Keratinocyte (primary cell): ENCODE measurements around the gene HSPA12B. TPM values are rescaled to one million over a fixed set of nuclear protein-coding genes. Genes with fewer than 3 reads are reported as not detected.

Experiments used
- DNase-seq: peaks from one replicate; pipeline ENCODE4 v3.0.0-alpha.2; 2011; ENCODE audit warnings: low read depth, missing footprints, low spot score
- FAIRE-seq: peaks from 2 replicates; lab custom pipeline; 2011; peaks lifted over from hg19 to GRCh38; lab: Jason Lieb, UNC
- H2AFZ ChIP-seq: 2 replicates; pipeline ENCODE4 v1.6.0; 2012; ENCODE audit warnings: low read length, control low read depth, inconsistent platforms; ENCODE audit not compliant: control insufficient read depth
- H3K27ac ChIP-seq: 2 replicates; pipeline ENCODE4 v1.5.1; 2011; ENCODE audit warnings: low read length; ENCODE audit not compliant: control insufficient read depth, insufficient read depth
- H3K27me3 ChIP-seq: 3 replicates; pipeline ENCODE4 v1.6.0; 2011; ENCODE audit warnings: low read length; ENCODE audit not compliant: control insufficient read depth, insufficient read depth; ENCODE audit errors: extremely low read depth
- H3K36me3 ChIP-seq, 2 experiments: 2 replicates in 1 of 2; 3 replicates in 1 of 2; pipeline ENCODE4 v1.5.1; 2011; ENCODE audit warnings: low read length in 2 of 2, mild to moderate bottlenecking in 1 of 2; ENCODE audit not compliant: control insufficient read depth in 2 of 2, insufficient read depth in 2 of 2; ENCODE audit errors: extremely low read depth in 1 of 2
- H3K4me1 ChIP-seq: 3 replicates; pipeline ENCODE4 v1.5.1; 2011; ENCODE audit warnings: low read length; ENCODE audit not compliant: control insufficient read depth, insufficient read depth; ENCODE audit errors: extremely low read depth
- H3K4me2 ChIP-seq: 3 replicates; pipeline ENCODE4 v1.6.0; 2011; ENCODE audit warnings: low read depth, low read length; ENCODE audit not compliant: control insufficient read depth, insufficient read depth; ENCODE audit errors: extremely low read depth
- H3K4me3 ChIP-seq, 3 experiments: fragments of 200-600 bp in 1 of 3; sonication (generic) in 1 of 3; 2 replicates in 2 of 3; 3 replicates in 1 of 3; pipeline ENCODE4 v1.5.1; 2011 to 2016; ENCODE audit warnings: low read length in 3 of 3, mild to moderate bottlenecking in 3 of 3, control low read depth in 2 of 3, inconsistent platforms in 1 of 3, low read depth in 1 of 3, mixed read lengths in 1 of 3, mixed run types in 1 of 3, moderate library complexity in 1 of 3; ENCODE audit not compliant: control insufficient read depth in 2 of 3, insufficient read depth in 2 of 3; ENCODE audit errors: extremely low read depth in 1 of 3
- H3K79me2 ChIP-seq: 2 replicates; pipeline ENCODE4 v1.6.0; 2012; ENCODE audit warnings: low read length; ENCODE audit not compliant: control insufficient read depth, insufficient read depth
- H3K9ac ChIP-seq: 3 replicates; pipeline ENCODE4 v1.6.0; 2011; ENCODE audit warnings: low read length; ENCODE audit not compliant: control insufficient read depth, insufficient read depth; ENCODE audit errors: extremely low read depth
- H3K9me1 ChIP-seq: 3 replicates; pipeline ENCODE4 v1.6.0; 2011; ENCODE audit warnings: low read length; ENCODE audit not compliant: control insufficient read depth, insufficient read depth; ENCODE audit errors: extremely low read depth
- H3K9me3 ChIP-seq: 2 replicates; pipeline ENCODE4 v1.5.1; 2012; ENCODE audit warnings: low read depth, low read length; ENCODE audit not compliant: control insufficient read depth
- H4K20me1 ChIP-seq: 3 replicates; pipeline ENCODE4 v1.6.0; 2011; ENCODE audit warnings: low read length; ENCODE audit not compliant: control insufficient read depth, insufficient read depth; ENCODE audit errors: extremely low read depth
- EZH2 ChIP-seq: IDR thresholded peaks from one replicate; pipeline ENCODE4 v1.6.1; 2012; ENCODE audit warnings: inconsistent platforms, mild to moderate bottlenecking, low read length, moderate library complexity
- dilution Hi-C: fragments of 300-500 bp; cut with MboI; formaldehyde crosslinking; loops from one replicate; pipeline ENCODE4 v1.7.0; 2020; ENCODE audit warnings: low sequenced_read_pairs; ENCODE audit not compliant: extremely low pct_ligation_motif_present
- polyA plus RNA-seq, 5 experiments: library from polyadenylated mRNA; depleted of rRNA in 3 of 5; stranded (reverse) in 3 of 5; stranded (forward) in 1 of 5; unstranded in 1 of 5; fragments of >200 nt; gene quantifications; 1 replicate in 1 of 5; 2 replicates in 3 of 5; 3 replicates in 1 of 5; pipeline versions ENCODE4 v1.2.1 to v1.2.3, GENCODE V29; 2011 to 2012; ENCODE audit warnings: missing spikeins in 2 of 5, low read depth in 1 of 5, low replicate concordance in 1 of 5
- TF ChIP-seq, protein P1 (sequence below), 3 experiments: IDR thresholded peaks in 1 of 3; conservative IDR thresholded peaks in 1 of 3; optimal IDR thresholded peaks in 1 of 3; 2 replicates in 2 of 3; 3 replicates in 1 of 3; pipeline versions ENCODE3 to v1.5.1; 2011; ENCODE audit warnings: low read length in 3 of 3, mild to moderate bottlenecking in 3 of 3, moderate library complexity in 2 of 3, control low read depth in 1 of 3, inconsistent platforms in 1 of 3; ENCODE audit not compliant: insufficient read depth in 2 of 3; ENCODE audit errors: extremely low read depth in 1 of 3

Gene HSPA12B
- polyA plus RNA-seq, 1 donor (not counting 4 experiments of a cell fraction or from before 2014, with no cell fraction given) = not detected

DNA sequence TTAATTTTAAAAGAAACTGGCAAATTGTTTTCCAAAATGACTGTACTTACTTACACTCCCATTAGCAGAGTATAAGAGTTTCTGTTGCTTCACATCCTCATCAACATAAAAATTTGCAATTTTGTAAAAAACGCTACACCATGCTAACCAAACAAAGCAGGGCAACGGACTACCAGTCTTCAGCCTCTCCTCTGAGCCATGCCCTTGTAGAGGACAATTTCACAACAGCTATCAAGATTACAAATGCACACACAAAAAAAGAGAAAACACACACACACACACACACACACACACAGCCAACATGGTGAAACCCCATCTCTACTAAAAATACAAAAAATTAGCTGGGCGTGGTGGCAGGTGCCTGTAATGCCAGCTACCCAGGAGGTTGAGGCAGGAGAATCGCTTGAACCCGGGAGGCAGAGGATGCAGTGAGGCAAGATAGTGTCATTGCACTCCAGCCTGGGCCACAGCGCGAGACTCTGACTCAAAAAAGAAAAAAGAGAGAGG is 39.1 kb downstream of the HSPA12B start:
- dilution Hi-C loops = no loop called here
- H4K20me1 ChIP-seq = no peaks in the 10 kb centered on the region
- no peak overlapping the region for H3K27ac ChIP-seq
- FAIRE-seq (no peak), DNase-seq (no peak)
- no peaks in the 10 kb centered on the region for H3K36me3 ChIP-seq
- no peak overlapping the region for H2AFZ ChIP-seq
- TF ChIP-seq, protein P1, sequence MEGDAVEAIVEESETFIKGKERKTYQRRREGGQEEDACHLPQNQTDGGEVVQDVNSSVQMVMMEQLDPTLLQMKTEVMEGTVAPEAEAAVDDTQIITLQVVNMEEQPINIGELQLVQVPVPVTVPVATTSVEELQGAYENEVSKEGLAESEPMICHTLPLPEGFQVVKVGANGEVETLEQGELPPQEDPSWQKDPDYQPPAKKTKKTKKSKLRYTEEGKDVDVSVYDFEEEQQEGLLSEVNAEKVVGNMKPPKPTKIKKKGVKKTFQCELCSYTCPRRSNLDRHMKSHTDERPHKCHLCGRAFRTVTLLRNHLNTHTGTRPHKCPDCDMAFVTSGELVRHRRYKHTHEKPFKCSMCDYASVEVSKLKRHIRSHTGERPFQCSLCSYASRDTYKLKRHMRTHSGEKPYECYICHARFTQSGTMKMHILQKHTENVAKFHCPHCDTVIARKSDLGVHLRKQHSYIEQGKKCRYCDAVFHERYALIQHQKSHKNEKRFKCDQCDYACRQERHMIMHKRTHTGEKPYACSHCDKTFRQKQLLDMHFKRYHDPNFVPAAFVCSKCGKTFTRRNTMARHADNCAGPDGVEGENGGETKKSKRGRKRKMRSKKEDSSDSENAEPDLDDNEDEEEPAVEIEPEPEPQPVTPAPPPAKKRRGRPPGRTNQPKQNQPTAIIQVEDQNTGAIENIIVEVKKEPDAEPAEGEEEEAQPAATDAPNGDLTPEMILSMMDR (optimal IDR thresholded peaks at IDR 0.05 in 1 of 3, IDR thresholded peaks at IDR 0.05 in 1 of 3, conservative IDR thresholded peaks at IDR 0.05 in 1 of 3; ENCODE audit: extremely low read depth in 1 of 3, insufficient read depth in 2 of 3, low read length in 3 of 3) = no peak
- TF ChIP-seq EZH2 = no peak
- H3K9ac ChIP-seq = no peak overlapping the region
- no peak overlapping the region for H3K4me2 ChIP-seq
- H3K27me3 ChIP-seq = no peaks in the 10 kb centered on the region
- H3K4me1 ChIP-seq = peaks cover 18% of the 10 kb centered on the region
- no peaks in the 10 kb centered on the region for H3K9me3 ChIP-seq
- H3K9me1 ChIP-seq = no peaks in the 10 kb centered on the region
- no peak overlapping the region for H3K4me3 ChIP-seq
- H3K79me2 ChIP-seq = peaks cover 5% of the 10 kb centered on the region

DNA sequence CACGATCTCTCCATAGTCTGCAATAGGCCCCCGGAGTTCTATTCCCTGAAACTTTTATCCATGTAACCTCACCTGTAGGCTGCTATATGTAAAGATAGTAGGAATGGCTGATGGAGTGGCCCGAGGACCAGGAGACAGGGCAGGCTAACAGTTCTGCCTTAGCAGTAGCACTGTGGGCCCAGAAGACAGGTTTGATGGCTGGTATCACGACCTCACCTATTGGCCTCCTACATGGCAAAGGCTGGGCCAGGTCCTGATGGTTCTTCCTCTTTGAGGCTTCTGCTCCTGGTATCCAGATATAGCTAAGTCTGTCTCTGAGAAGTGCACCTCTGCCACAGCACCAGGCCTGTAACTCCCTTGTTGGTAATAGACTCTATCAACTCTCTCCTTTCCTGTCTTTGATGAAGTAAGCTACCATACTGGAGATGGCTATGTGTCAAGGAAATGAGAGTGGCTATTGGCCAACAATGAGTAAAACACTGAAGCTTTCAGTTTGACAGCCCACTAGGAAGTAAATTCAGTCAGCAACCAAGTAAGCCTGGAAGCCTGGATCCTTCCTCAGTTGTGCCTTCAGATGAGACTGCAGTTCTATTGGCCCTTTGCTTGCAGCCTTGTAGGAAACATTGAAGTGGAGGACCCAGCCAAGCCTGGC is 43.1 kb downstream of the HSPA12B start:
- Histone ChIP-seq H3K27ac (no peak overlapping the region), H3K9ac (no peak overlapping the region), H2AFZ (no peak overlapping the region), H3K27me3 (peaks cover 10% of the 10 kb centered on the region), H3K9me3 (no peaks in the 10 kb centered on the region), H3K4me1 (peaks cover 4% of the 10 kb centered on the region), H3K79me2 (no peaks in the 10 kb centered on the region), H3K9me1 (no peaks in the 10 kb centered on the region), H3K36me3 (no peaks in the 10 kb centered on the region), H3K4me2 (no peak overlapping the region), H3K4me3 (no peak overlapping the region), H4K20me1 (no peaks in the 10 kb centered on the region)
- DNase-seq (no peak), FAIRE-seq (no peak)
- dilution Hi-C loops = no loop called here
- TF ChIP-seq, protein P1 (optimal IDR thresholded peaks at IDR 0.05 in 1 of 3, IDR thresholded peaks at IDR 0.05 in 1 of 3, conservative IDR thresholded peaks at IDR 0.05 in 1 of 3; ENCODE audit: extremely low read depth in 1 of 3, insufficient read depth in 2 of 3, low read length in 3 of 3) = no peak
- TF ChIP-seq EZH2 = no peak
